ENCODE data around the gene SUN1. TPM values are rescaled to one million over a fixed set of nuclear protein-coding genes. Genes with fewer than 3 reads are reported as not detected.
A peak's percentile ranks its signal among the peaks of the same experiment; 100 is the strongest.
"Not testable (repeated sequence)": the region's sequence is repeated elsewhere in the genome, so short reads cannot be mapped to it uniquely, and the experiment has no call there.

The SUN1 gene
- total RNA-seq, 4 donors from 2014 or later = 78.0 to 113 (median 105) TPM

DNA sequence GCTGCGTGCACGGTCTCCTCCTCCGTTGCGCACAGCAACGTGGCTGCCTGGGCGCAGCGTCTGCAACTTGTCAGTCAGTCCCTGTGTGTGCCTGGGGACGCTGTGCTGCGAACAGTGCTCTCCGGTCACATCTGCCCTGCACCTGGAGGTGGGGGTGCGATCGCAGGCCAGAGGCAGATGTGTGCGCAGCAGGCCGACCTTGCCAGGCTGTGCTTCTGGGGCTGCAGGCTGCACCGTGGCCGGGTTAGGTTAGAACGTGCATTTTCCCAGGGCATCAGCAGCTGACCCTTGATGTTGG, 35.9 kb downstream of the SUN1 start:
- Histone ChIP-seq H3K4me1 (peaks cover 15 to 29% (median 17%) of the 10 kb centered on the region in 3 donors), H3K36me3 (peaks cover 12 to 95% (median 26%) of the 10 kb centered on the region in 3 donors), H3K27ac (peak overlapping the region; percentile 70 to 91 (median 86)), H3K9me3 (no peaks in the 10 kb centered on the region), H3K27me3 (no peaks in the 10 kb centered on the region), H3K4me3 (peak overlapping the region in 1 of 4 donors; percentile 16)
- WGBS, 2 donors = 73 to 95% methylated on average over 7 of the region's 17 CpGs
- intact Hi-C loops (cut with DNase I) = no loop called here
- DNase-seq = no peak
- TF ChIP-seq, protein P1, sequence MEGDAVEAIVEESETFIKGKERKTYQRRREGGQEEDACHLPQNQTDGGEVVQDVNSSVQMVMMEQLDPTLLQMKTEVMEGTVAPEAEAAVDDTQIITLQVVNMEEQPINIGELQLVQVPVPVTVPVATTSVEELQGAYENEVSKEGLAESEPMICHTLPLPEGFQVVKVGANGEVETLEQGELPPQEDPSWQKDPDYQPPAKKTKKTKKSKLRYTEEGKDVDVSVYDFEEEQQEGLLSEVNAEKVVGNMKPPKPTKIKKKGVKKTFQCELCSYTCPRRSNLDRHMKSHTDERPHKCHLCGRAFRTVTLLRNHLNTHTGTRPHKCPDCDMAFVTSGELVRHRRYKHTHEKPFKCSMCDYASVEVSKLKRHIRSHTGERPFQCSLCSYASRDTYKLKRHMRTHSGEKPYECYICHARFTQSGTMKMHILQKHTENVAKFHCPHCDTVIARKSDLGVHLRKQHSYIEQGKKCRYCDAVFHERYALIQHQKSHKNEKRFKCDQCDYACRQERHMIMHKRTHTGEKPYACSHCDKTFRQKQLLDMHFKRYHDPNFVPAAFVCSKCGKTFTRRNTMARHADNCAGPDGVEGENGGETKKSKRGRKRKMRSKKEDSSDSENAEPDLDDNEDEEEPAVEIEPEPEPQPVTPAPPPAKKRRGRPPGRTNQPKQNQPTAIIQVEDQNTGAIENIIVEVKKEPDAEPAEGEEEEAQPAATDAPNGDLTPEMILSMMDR (IDR thresholded peaks at IDR 0.05) = no peak
- no peak for TF ChIP-seq POLR2A (IDR thresholded peaks at IDR 0.05)

DNA sequence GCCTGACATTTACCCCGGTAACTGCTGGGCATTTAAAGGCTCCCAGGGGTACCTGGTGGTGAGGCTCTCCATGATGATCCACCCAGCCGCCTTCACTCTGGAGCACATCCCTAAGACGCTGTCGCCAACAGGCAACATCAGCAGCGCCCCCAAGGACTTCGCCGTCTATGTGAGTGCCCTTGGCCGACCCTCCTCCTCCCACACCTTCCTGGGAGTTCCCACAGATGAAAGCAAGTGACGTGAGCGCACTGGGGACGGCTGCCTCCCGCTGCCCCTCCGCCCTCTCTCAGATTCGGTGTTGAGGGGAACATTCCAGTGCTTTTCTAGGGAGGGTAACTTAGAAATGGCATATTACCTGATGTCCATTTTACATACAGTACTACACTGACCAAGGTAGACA, 37.1 kb downstream of the SUN1 start:
- Histone ChIP-seq H3K4me3 (no peak overlapping the region), H3K4me1 (peaks cover 17 to 41% (median 24%) of the 10 kb centered on the region in 3 donors), H3K27ac (peak overlapping the region in 3 of 4 donors; percentile 55 to 78 (median 58)), H3K27me3 (no peaks in the 10 kb centered on the region), H3K9me3 (no peaks in the 10 kb centered on the region), H3K36me3 (peaks cover 12 to 83% (median 21%) of the 10 kb centered on the region in 3 donors)
- no peak for DNase-seq
- no peak for TF ChIP-seq POLR2A (IDR thresholded peaks at IDR 0.05)
- TF ChIP-seq, protein P1 (IDR thresholded peaks at IDR 0.05) = no peak
- 81 to 84% methylated on average over 11 to 13 of the region's 14 CpGs for WGBS, 2 donors
- intact Hi-C loops (cut with DNase I) = no loop called here

DNA sequence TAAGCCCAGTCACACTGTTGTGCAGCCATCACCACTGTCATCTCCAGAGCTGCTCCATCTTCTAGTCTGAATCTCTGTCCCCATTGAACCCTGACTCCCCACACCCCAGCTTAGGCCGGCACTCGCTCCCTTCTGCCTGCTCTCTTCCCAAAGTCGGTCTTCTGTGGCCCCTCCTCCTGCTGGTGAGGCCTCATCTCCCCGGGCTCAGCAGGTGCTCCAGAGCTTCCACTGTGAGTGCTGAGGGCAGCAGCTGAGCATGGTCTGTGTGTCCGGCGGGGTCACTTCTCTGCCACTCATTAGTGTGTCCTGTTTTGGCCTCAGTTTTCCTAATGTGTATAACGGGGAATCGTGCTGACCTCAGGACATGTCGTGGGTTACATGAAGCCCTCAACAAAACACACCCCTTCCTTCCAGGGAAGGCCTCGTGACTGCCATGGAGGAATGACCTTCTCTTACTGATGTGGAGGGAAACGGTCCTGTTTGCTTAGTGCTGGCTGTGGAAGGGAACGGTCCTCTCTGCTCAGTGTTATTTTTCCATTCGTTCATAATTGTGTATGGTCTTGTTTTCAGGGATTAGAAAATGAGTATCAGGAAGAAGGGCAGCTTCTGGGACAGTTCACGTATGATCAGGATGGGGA, 39.7 kb downstream of the SUN1 start:
- DNase-seq = no peak
- intact Hi-C loops (cut with DNase I) = loop anchor here (5.0 kb wide), 1 partner anchor 85 kb away; no protein-coding TSS in a partner anchor
- H3K27me3 ChIP-seq = no peaks in the 10 kb centered on the region
- TF ChIP-seq, protein P1 (IDR thresholded peaks at IDR 0.05) = no peak
- TF ChIP-seq POLR2A (IDR thresholded peaks at IDR 0.05) = no peak
- H3K9me3 ChIP-seq = no peaks in the 10 kb centered on the region
- peaks cover 6 to 56% (median 17%) of the 10 kb centered on the region in 3 donors for H3K36me3 ChIP-seq
- 72 to 78% methylated on average over 7 to 12 of the region's 14 CpGs for WGBS, 2 donors
- peak overlapping the region in 3 of 4 donors; percentile 66 to 90 (median 70) for H3K27ac ChIP-seq
- no peak overlapping the region for H3K4me3 ChIP-seq
- H3K4me1 ChIP-seq = peaks cover 16 to 46% (median 27%) of the 10 kb centered on the region in 3 donors

- not testable (repeated sequence) for H3K4me3 ChIP-seq, H3K27me3 ChIP-seq, DNase-seq, H3K9me3 ChIP-seq
- Histone ChIP-seq H3K4me1 (peaks cover 13 to 43% (median 20%) of the 10 kb centered on the region in 3 donors), H3K36me3 (peaks cover 6 to 49% (median 16%) of the 10 kb centered on the region in 3 donors), H3K27ac (peak overlapping the region in 3 of 4 donors; percentile 66 to 90 (median 70))
- intact Hi-C loops (cut with DNase I) = loop anchor here (5.0 kb wide), 1 partner anchor 85 kb away; no protein-coding TSS in a partner anchor
- 82 to 88% methylated on average over 17 to 19 of the region's 19 CpGs for WGBS, 2 donors
Observed at GRCh38 chr7:872685-873084, 40.4 kb downstream of the SUN1 start.

DNA sequence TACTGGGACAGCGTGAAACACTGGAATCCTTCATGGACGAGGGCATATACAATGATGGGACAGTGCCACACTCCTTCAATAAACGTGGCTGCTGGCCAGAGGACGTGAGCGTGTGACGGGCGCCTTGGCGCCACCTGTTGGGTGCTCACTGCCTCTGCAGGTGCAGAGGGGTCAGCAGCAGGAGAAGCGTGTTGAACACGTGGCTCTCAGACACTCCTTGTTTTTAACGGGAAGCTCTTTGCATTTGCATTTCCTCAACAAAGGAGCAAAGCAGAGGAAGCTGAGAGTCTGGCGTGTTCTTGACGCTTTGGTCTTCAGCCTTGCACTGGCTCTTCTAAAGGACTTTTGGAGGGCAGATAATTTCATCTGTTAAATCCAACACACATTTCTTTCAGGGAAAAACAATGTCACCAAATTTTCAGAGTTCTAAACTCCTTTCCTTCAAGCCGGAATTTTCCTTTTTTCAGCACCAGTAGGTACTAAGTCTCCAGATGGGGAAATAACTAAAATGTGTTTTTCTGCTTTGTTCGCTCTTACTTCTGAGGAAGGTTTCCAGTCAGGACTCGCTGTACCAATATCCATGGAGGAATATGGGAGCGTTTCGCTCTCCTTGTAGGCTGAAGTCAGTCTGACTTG, 41.2 kb downstream of the SUN1 start:
- intact Hi-C loops (cut with DNase I) = loop anchor here (5.0 kb wide), 1 partner anchor 86 kb away; no protein-coding TSS in a partner anchor

More for the DNA sequence above, 41.2 kb downstream of the SUN1 start:
- Histone ChIP-seq H3K9me3 (no peaks in the 10 kb centered on the region), H3K4me1 (peaks cover 13 to 44% (median 22%) of the 10 kb centered on the region in 3 donors), H3K27ac (peak overlapping the region; percentile 39 to 90 (median 68)), H3K27me3 (no peaks in the 10 kb centered on the region), H3K4me3 (no peak overlapping the region), H3K36me3 (peaks cover 6 to 43% (median 16%) of the 10 kb centered on the region in 3 donors)
- TF ChIP-seq, protein P1 (IDR thresholded peaks at IDR 0.05) = peak; percentile 82 to 99 (median 97)
- no peak for TF ChIP-seq POLR2A (IDR thresholded peaks at IDR 0.05)
- WGBS, 2 donors = 19 to 29% methylated on average over 12 to 18 of the region's 18 CpGs
- DNase-seq = no peak
